Adrenal gland (tissue), 12 donors: Measurements from ENCODE around the gene HOXB8. TPM values are rescaled to one million over a fixed set of nuclear protein-coding genes. Genes with fewer than 3 reads are reported as not detected.

ENCODE experiments used
- DNase-seq, 7 donors: peaks; one replicate each; pipeline ENCODE4 v3.0.0-alpha.2; 2019 to 2020
- H3K27ac ChIP-seq, 5 donors: fragments of 200-600 bp; sonication (generic) in 4 of 5; 1 replicate in 3 of 5; 2 replicates in 2 of 5; pipeline versions ENCODE4 v1.5.1 to v1.8.0; 2016 to 2020; ENCODE audit warnings: mild to moderate bottlenecking in 1 of 5
- H3K27me3 ChIP-seq: fragments of 200-600 bp; 2 replicates; pipeline ENCODE4 v1.8.0; 2021
- H3K36me3 ChIP-seq, 2 donors: fragments of 200-600 bp; replicated peaks in 1 of 2; 1 replicate in 1 of 2; 2 replicates in 1 of 2; pipeline versions ENCODE4 v1.5.1 to v1.8.0; 2018 to 2022
- H3K4me1 ChIP-seq, 2 donors: fragments of 200-600 bp; replicated peaks in 1 of 2; 1 replicate in 1 of 2; 2 replicates in 1 of 2; pipeline versions ENCODE4 v1.5.1 to v1.8.0; 2018 to 2021
- H3K4me3 ChIP-seq, 4 donors: fragments of 200-600 bp; sonication (generic) in 3 of 4; one replicate each; pipeline ENCODE4 v1.5.1; 2016 to 2018
- H3K9me3 ChIP-seq, 3 donors: fragments of 200-600 bp; sonication (generic) in 1 of 3; replicated peaks in 1 of 3; 1 replicate in 2 of 3; 2 replicates in 1 of 3; pipeline versions ENCODE4 v1.5.1 to v1.8.0; 2016 to 2021
- POLR2A ChIP-seq, 2 donors: fragments of 450-650 bp; IDR thresholded peaks; one replicate each; pipeline ENCODE4 v1.6.1; 2017; ENCODE audit warnings: antibody characterized with exemption in 2 of 2, mild to moderate bottlenecking in 2 of 2, moderate library complexity in 1 of 2
- WGBS, 4 donors: extraction: QIAGEN DNeasy Blood & Tissue Kit in 2 of 4; methylation state at CpG; one replicate each; pipeline versions ENCODE4 v1.1.5 to v1.1.7; 2013 to 2017; 5-methylcytosine and 5-hydroxymethylcytosine counted together
- intact Hi-C, 2 donors: fragments of 100-400 bp; cut with DNase I; formaldehyde crosslinking; loops; one replicate each; pipeline versions ENCODE4 v1.14.1 to v1.15.0; 2022 to 2023
- polyA plus RNA-seq, 3 donors: library from polyadenylated mRNA; stranded (reverse); fragments of 200-250 nt in 2 of 3; fragments of 350-450 nt in 1 of 3; fragmentation: Illumina TruSeq in 1 of 3; extraction: RNeasy Lipid Tissue Mini Kit (QIAGEN cat#74804) in 1 of 3; gene quantifications; one replicate each; pipeline ENCODE4 v1.2.3, GENCODE V29; 2013 to 2014
- total RNA-seq, 9 donors: library from RNA; depleted of rRNA in 4 of 9; stranded (reverse); fragments of >200 nt in 4 of 9; fragments of 120-200 nt in 1 of 9; fragmentation: NEBNext Ultra II Directional in 1 of 9; extraction: Animal tissue kit (Norgen Biotek cat#: 25700) in 1 of 9; gene quantifications; one replicate each; pipeline versions ENCODE4 v1.1.0 to v1.2.4, GENCODE V29; 2013 to 2023
- TF ChIP-seq, protein P1 (sequence below), 6 experiments: fragments of 450-650 bp in 4 of 6; fragments of 200-600 bp in 2 of 6; sonication (generic) in 1 of 6; IDR thresholded peaks; 1 replicate in 5 of 6; 2 replicates in 1 of 6; pipeline versions ENCODE4 v1.5.1 to v1.8.0; 2016 to 2021; ENCODE audit warnings: antibody characterized with exemption in 6 of 6, mild to moderate bottlenecking in 2 of 6, moderate library complexity in 1 of 6
- donor health status: healthy with polysubstance abuse.
- donor health status: Bipolar disorder and iron deficiency.
- donor health status: DM: yes; HTN: yes; CAD: no.
- donor health status: DM: no; HTN: no; CAD: no.
- donor health status: DM: no; HTN: no; CAD: no.
- donor health status: DM: yes; HTN: yes; CAD: no.

HOXB8 gene
- total and polyA plus RNA-seq, 12 donors = 0.72 to 13.3 (median 5.9) TPM

- DNase-seq = no peak
- peaks cover 0 to 7% of the 10 kb centered on the region in 2 donors for H3K36me3 ChIP-seq
- TF ChIP-seq POLR2A (IDR thresholded peaks at IDR 0.05) = no peak
- TF ChIP-seq, protein P1, sequence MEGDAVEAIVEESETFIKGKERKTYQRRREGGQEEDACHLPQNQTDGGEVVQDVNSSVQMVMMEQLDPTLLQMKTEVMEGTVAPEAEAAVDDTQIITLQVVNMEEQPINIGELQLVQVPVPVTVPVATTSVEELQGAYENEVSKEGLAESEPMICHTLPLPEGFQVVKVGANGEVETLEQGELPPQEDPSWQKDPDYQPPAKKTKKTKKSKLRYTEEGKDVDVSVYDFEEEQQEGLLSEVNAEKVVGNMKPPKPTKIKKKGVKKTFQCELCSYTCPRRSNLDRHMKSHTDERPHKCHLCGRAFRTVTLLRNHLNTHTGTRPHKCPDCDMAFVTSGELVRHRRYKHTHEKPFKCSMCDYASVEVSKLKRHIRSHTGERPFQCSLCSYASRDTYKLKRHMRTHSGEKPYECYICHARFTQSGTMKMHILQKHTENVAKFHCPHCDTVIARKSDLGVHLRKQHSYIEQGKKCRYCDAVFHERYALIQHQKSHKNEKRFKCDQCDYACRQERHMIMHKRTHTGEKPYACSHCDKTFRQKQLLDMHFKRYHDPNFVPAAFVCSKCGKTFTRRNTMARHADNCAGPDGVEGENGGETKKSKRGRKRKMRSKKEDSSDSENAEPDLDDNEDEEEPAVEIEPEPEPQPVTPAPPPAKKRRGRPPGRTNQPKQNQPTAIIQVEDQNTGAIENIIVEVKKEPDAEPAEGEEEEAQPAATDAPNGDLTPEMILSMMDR (IDR thresholded peaks at IDR 0.05) = no peak
- H3K27ac ChIP-seq = peak overlapping the region in 2 of 5 donors; percentile 37 to 52
- H3K4me3 ChIP-seq = no peak overlapping the region
- intact Hi-C loops = loop anchor here in 1 of 2 donors (10.0 kb wide), 1 partner anchor 246 kb away; no protein-coding TSS in a partner anchor
- no peaks in the 10 kb centered on the region for H3K9me3 ChIP-seq
- H3K4me1 ChIP-seq = peaks cover 0 to 40% of the 10 kb centered on the region in 2 donors
- no peaks in the 10 kb centered on the region for H3K27me3 ChIP-seq
Observed at GRCh38 chr17:48590607-48591161, 24.4 kb downstream of the HOXB8 start.

DNA sequence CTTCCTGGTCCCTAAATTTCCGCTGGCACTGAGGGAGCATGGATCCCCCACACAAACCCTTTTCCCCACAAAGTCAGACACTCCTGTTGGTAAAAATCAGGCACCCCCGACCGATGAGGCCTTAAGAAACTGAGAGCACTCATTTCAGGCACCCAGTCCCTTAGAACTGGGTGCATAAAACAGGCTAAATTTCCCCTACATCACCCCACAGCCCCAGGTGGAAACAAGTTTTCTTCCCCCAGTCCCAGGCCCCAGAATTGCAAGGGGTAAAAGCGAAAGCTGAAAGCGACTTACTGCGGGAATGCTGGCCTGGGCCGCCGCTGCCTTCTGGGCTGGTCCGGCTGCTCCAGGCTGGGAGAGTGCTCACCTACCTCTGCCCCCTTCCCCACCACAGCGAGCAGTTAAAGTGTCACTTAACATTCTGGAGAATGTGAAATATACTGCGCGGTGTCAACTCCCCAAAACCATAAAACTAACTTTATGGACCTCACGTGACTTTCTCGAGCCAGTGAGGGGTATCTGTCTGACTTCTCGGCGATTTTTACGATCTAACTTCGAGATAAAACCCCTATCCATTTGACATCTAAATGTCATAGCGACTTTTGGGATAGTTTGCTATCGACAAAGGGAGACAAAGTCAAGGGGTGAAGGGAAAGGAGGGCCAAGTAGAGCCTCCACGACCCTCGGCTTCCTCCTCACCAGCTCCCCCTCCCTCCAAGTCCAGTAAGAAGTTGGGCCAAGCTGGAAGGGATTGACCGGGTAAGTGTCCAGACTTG lies 25.1 kb downstream of the HOXB8 start, which contains the start of gene HOXB3:
TSS of gene HOXB3 (minus strand) at position 411 of the 776 bp plus-strand sequence. CDS start 37,767 bp downstream, outside the sequence.
- WGBS, 4 donors = 70 to 79% (median 77%) methylated on average over 18 to 23 of the region's 23 CpGs
- peaks cover 0 to under 1% of the 10 kb centered on the region in 2 donors for H3K36me3 ChIP-seq
- no peaks in the 10 kb centered on the region for H3K9me3 ChIP-seq
- DNase-seq = no peak
- H3K4me1 ChIP-seq = peaks cover 0 to 42% of the 10 kb centered on the region in 2 donors
- no peak within 1 kb of the TSS for H3K4me3 ChIP-seq
- TF ChIP-seq, protein P1 (IDR thresholded peaks at IDR 0.05) = no peak
- no peak for TF ChIP-seq POLR2A (IDR thresholded peaks at IDR 0.05)
- intact Hi-C loops = loop anchor here in 1 of 2 donors (10.0 kb wide), 1 partner anchor 245 kb away; no protein-coding TSS in a partner anchor
- H3K27ac ChIP-seq = peak within 1 kb of the TSS in 2 of 5 donors; percentile 37 to 52
- H3K27me3 ChIP-seq = no peaks in the 10 kb centered on the region

DNA sequence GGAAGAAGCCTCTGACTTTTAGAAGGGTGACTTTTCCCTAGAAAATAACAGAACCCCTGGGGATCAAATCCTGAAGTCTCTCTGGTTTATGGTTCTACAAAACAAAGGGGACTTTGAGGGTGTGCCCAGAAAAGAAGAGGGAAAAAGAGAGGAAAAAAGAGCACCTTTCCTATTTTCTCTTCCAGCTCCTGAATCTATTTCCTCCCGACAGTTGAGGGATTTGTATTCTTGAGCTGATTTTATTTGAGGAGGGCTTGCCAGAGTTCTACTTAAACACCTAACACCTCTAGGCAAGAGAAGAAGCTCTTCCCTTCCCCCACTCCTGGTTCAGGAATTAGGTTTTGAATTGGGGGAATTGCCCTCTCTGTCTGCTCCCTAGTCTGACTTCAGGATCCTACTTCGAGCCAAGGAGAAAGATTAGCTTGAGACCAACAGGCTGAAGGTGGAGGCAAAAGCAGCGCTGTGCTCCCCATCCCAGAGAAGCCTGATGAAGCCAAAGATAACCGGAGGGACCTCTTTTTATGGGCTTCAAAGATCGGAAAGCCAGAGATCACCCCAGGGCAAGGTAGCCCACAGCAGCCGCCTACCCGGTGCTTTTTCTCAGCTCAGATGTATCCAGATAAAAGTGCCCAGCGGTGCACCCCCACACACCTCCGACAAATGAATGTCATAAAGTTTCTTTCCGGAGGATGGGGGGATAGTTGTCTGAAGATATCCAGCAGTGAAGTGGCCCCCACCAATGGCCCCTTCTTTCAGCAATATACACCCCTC lies 25.8 kb downstream of the HOXB8 start:
- DNase-seq = no peak
- H3K4me3 ChIP-seq = no peak overlapping the region
- WGBS, 4 donors = 53 to 78% (median 67%) methylated on average over 6 to 10 of the region's 10 CpGs
- intact Hi-C loops = no loop called here
- H3K27ac ChIP-seq = peak overlapping the region in 2 of 5 donors; percentile 17 to 37
- no peaks in the 10 kb centered on the region for H3K9me3 ChIP-seq
- H3K36me3 ChIP-seq = no peaks in the 10 kb centered on the region
- peaks cover 0 to 45% of the 10 kb centered on the region in 2 donors for H3K4me1 ChIP-seq
- no peaks in the 10 kb centered on the region for H3K27me3 ChIP-seq
- no peak for TF ChIP-seq POLR2A (IDR thresholded peaks at IDR 0.05)
- TF ChIP-seq, protein P1 (IDR thresholded peaks at IDR 0.05) = no peak

- Histone ChIP-seq H3K4me1 (peaks cover 0 to 49% of the 10 kb centered on the region in 2 donors), H3K36me3 (no peaks in the 10 kb centered on the region), H3K4me3 (no peak overlapping the region), H3K27me3 (no peaks in the 10 kb centered on the region), H3K27ac (peak overlapping the region in 2 of 5 donors; percentile 65 to 89), H3K9me3 (no peaks in the 10 kb centered on the region)
- WGBS, 4 donors = 27 to 59% (median 56%) methylated on average over 2 of the region's 2 CpGs
- TF ChIP-seq, protein P1 (IDR thresholded peaks at IDR 0.05) = no peak
- no peak for TF ChIP-seq POLR2A (IDR thresholded peaks at IDR 0.05)
- intact Hi-C loops = no loop called here
- no peak for DNase-seq
Observed at GRCh38 chr17:48588528-48588927, 26.6 kb downstream of the HOXB8 start.
